HTR-8/SVneo (cell line): ENCODE data around the gene CNDP1.

ENCODE experiments used
- DNase-seq: peaks from one replicate; pipeline ENCODE4 v3.0.0; 2011; ENCODE audit warnings: low spot score, mixed read lengths; ENCODE audit not compliant: insufficient read length
- FAIRE-seq: peaks from 2 replicates; lab custom pipeline; 2011; peaks lifted over from hg19 to GRCh38; lab: Jason Lieb, UNC

The CNDP1 gene

GRCh38 chr18:74505776-74506175, 28.5 kb upstream of the CNDP1 start:
- FAIRE-seq: no peak
- DNase-seq: no peak

- no peak for FAIRE-seq
Measured at GRCh38 chr18:74506448-74507084, 27.7 kb upstream of the CNDP1 start.

GRCh38 chr18:74507097-74507881, 27.0 kb upstream of the CNDP1 start:
- no peak for DNase-seq
- no peak for FAIRE-seq

More at GRCh38 chr18:74506448-74507084, 27.7 kb upstream of the CNDP1 start:
- DNase-seq: no peak

GRCh38 chr18:74507927-74508326, 26.4 kb upstream of the CNDP1 start:
- FAIRE-seq: no peak
- no peak for DNase-seq

GRCh38 chr18:74508366-74508765, 25.9 kb upstream of the CNDP1 start:
- FAIRE-seq (no peak), DNase-seq (no peak)

- no peak for DNase-seq
- no peak for FAIRE-seq
Measured at GRCh38 chr18:74508821-74509225, 25.5 kb upstream of the CNDP1 start.

GRCh38 chr18:74509856-74510769, 24.2 kb upstream of the CNDP1 start:
- no peak for FAIRE-seq
- no peak for DNase-seq

- FAIRE-seq (no peak), DNase-seq (no peak)
Measured at GRCh38 chr18:74510770-74511095, 23.6 kb upstream of the CNDP1 start.

- no peak for DNase-seq
- FAIRE-seq: no peak
Measured at GRCh38 chr18:74511823-74512222, 22.5 kb upstream of the CNDP1 start.

- DNase-seq: no peak
- FAIRE-seq: no peak
Measured at GRCh38 chr18:74512321-74513053, 21.8 kb upstream of the CNDP1 start.

GRCh38 chr18:74513149-74513882, 21.0 kb upstream of the CNDP1 start:
- DNase-seq: no peak
- no peak for FAIRE-seq

- DNase-seq (no peak), FAIRE-seq (no peak)
Measured at GRCh38 chr18:74513883-74514205, 20.5 kb upstream of the CNDP1 start.

- FAIRE-seq: no peak
- no peak for DNase-seq
Measured at GRCh38 chr18:74514860-74515495, 19.3 kb upstream of the CNDP1 start.

GRCh38 chr18:74515620-74516231, 18.6 kb upstream of the CNDP1 start:
- no peak for FAIRE-seq
- DNase-seq: no peak

- no peak for DNase-seq
- FAIRE-seq: no peak
Measured at GRCh38 chr18:74516271-74517235, 17.7 kb upstream of the CNDP1 start.

GRCh38 chr18:74517236-74517630, 17.1 kb upstream of the CNDP1 start:
- DNase-seq (no peak), FAIRE-seq (no peak)

GRCh38 chr18:74518456-74519295, 15.6 kb upstream of the CNDP1 start:
- DNase-seq (no peak), FAIRE-seq (no peak)
